ENCODE data around the gene GLDN.
"Not testable (repeated sequence)": the region's sequence is repeated elsewhere in the genome, so short reads cannot be mapped to it uniquely, and the experiment has no call there.

Gene GLDN

DNA sequence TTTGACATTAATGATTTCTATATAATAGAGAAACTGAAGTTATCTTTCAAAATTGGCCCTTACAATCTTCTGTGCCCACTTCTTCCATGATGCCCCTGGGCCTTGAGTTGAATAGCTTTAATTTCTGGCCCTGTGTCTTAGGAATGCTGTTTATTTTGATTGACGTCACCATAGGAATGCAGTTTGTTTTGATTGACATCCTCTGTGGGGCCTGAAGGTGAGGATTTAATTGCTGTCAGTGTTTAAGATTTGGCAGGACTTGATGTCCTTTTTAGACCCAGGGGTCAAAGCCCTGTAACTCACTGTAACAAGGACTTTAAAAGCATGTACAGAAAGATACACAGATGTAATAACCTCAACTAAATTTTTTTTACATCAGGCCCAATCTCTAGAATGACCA is 83.3 kb downstream of the GLDN start:
- no peak for TF ChIP-seq CTCF (IDR thresholded peaks at IDR 0.05; ENCODE audit: low read depth, low read length)
- no peak overlapping the region for H3K4me3 ChIP-seq (replicated peaks in 1 of 2; ENCODE audit: low read depth in 2 of 2, low read length in 2 of 2)
- no peak for DNase-seq (ENCODE audit: low read depth in 2 of 2)

DNA sequence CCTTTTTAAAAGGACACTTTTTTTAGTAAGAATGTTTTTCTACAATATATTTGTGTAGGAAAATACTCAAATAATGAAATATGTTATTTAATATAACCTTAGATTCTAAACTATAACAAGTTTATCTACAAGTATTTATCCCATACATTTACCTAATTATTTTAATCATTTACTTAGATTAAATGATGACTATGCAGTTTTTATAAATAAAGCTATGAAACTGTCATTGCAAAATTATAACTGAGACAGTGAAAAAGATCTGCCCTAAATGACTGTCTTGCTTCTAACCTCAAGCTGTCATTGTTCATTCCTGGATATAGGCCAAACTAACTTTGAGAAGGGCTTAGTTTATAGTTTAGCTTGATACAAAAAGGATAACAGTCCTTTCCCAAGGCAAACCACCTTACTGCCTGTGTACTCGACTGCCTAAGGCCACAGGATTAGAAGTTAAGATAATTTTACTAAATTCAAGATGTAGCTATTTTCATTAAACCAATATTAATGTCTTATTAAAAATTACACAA is 84.1 kb downstream of the GLDN start:
- DNase-seq (ENCODE audit: low read depth in 2 of 2): no peak
- no peak overlapping the region for H3K4me3 ChIP-seq (replicated peaks in 1 of 2; ENCODE audit: low read depth in 2 of 2, low read length in 2 of 2)

GRCh38 chr15:51438526-51438925 is 97.1 kb downstream of the GLDN start:
- no peak overlapping the region for H3K4me3 ChIP-seq (replicated peaks in 1 of 2; ENCODE audit: low read depth in 2 of 2, low read length in 2 of 2)

More for the DNA sequence above, 84.1 kb downstream of the GLDN start:
- no peak for TF ChIP-seq CTCF (IDR thresholded peaks at IDR 0.05; ENCODE audit: low read depth, low read length)

DNA sequence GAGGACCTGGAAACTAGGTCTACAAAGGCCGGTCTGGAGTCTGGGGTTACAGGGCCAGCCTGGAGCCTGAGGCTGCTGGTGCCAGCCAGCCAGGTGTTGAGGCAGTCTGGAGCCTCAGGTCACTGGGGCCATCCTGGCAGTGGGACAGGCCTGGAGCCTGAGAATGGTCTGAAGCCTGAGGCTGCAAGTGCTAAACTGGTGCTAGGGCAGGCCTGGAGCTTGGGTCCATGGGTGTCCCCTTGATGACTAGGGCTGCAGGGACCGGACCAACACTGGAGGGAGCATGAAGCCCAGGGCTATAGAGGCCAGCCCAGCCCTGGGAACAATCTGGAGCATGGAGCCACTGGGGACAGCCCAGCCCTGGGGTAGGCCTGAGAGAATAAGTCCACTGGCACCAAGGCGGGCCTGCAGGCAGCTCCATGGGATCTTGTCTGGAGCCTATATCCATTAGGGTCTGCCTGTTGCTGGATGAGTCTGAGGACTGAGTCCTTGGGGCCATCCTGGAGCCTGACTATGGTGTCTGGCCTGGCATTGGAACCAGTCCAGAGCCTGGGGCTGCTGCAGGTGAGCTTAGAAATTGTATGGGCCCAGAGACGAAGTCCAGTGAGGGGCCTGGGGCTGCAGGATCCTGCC is 101.9 kb downstream of the GLDN start:
- no peak for TF ChIP-seq CTCF (IDR thresholded peaks at IDR 0.05; ENCODE audit: low read depth, low read length)
- DNase-seq (ENCODE audit: low read depth in 2 of 2): no peak
- H3K4me3 ChIP-seq (replicated peaks in 1 of 2; ENCODE audit: low read depth in 2 of 2, low read length in 2 of 2): no peak overlapping the region

More at GRCh38 chr15:51438526-51438925, 97.1 kb downstream of the GLDN start:
- no peak for DNase-seq (ENCODE audit: low read depth in 2 of 2)
- no peak for TF ChIP-seq CTCF (IDR thresholded peaks at IDR 0.05; ENCODE audit: low read depth, low read length)

DNA sequence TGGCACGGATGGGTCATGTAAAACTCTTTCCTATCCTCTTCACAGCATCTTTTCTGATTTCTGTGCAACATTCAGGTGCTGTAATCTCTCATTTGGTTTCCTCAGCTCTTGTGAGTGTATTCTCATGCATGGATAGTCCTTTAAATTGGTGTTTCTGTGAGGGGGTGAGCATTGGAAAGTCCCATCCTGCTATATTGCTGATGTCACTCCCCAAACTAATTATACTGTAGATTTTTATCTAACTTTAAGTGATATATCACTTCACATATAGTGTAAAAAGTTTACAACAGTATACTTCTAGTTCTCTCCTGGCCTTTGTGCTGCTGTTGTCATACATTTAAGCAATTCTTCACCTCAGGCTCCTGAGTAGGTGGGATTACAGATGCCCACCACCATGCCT is 102.7 kb downstream of the GLDN start:
- H3K4me3 ChIP-seq (replicated peaks in 1 of 2; ENCODE audit: low read depth in 2 of 2, low read length in 2 of 2): no peak overlapping the region
- DNase-seq (ENCODE audit: low read depth in 2 of 2): no peak
- no peak for TF ChIP-seq CTCF (IDR thresholded peaks at IDR 0.05; ENCODE audit: low read depth, low read length)

- TF ChIP-seq CTCF (IDR thresholded peaks at IDR 0.05; ENCODE audit: low read depth, low read length): no peak
- DNase-seq (ENCODE audit: low read depth in 2 of 2): no peak
- H3K4me3 ChIP-seq (replicated peaks in 1 of 2; ENCODE audit: low read depth in 2 of 2, low read length in 2 of 2): no peak overlapping the region
These were observed 103.4 kb downstream of the GLDN start for GRCh38 chr15:51444807-51445206.

GRCh38 chr15:51446029-51446744 is 104.7 kb downstream of the GLDN start:
- DNase-seq (ENCODE audit: low read depth in 2 of 2); H3K4me3 ChIP-seq (replicated peaks in 1 of 2; ENCODE audit: low read depth in 2 of 2, low read length in 2 of 2): not testable (repeated sequence)
